SK-N-SH (cell line): ENCODE data around the gene EEF1AKMT4. TPM values are rescaled to one million over a fixed set of nuclear protein-coding genes. Genes with fewer than 3 reads are reported as not detected.

Source experiments
- CTCF ChIA-PET: fragments of 300-600, 350-600 bp; formaldehyde crosslinking; extraction: SDS; loops from one replicate; lab custom pipeline; 2021; lab: Yijun Ruan, JAX
- POLR2A ChIA-PET: fragments of 350-600 bp; sonication (Branson Sonifier 250); formaldehyde crosslinking; extraction: SDS; loops from one replicate; lab custom pipeline; 2020; ENCODE audit warnings: antibody characterized with exemption, inconsistent platforms; lab: Yijun Ruan, JAX
- DNase-seq: peaks from one replicate; pipeline ENCODE4 v3.0.0; 2012
- H2AFZ ChIP-seq: fragments of 200-600 bp; sonication (generic); 2 replicates; pipeline ENCODE4 v1.8.1; 2016; ENCODE audit warnings: antibody characterized with exemption, mild to moderate bottlenecking, low read depth
- H3F3A ChIP-seq: fragments of 200-600 bp; sonication (generic); replicated peaks from 2 replicates; pipeline ENCODE3; 2016; ENCODE audit warnings: antibody characterized with exemption, mild to moderate bottlenecking; ENCODE audit not compliant: insufficient read depth
- H3K27ac ChIP-seq, 2 experiments: fragments of 200-500 bp in 1 of 2; fragments of 200-600 bp in 1 of 2; sonication (Bioruptor generic) in 1 of 2; sonication (generic), shearing (Covaris generic) in 1 of 2; 2 replicates each; pipeline versions ENCODE4 v1.5.1 to v1.6.1; 2014 to 2016; ENCODE audit warnings: low read depth in 2 of 2, inconsistent platforms in 1 of 2, low read length in 1 of 2, mild to moderate bottlenecking in 1 of 2, mixed read lengths in 1 of 2
- H3K27me3 ChIP-seq: fragments of 200-600 bp; sonication (generic), shearing (Covaris generic); 2 replicates; pipeline ENCODE4 v1.6.1; 2016; ENCODE audit warnings: mixed run types; ENCODE audit not compliant: insufficient read depth
- H3K36me3 ChIP-seq, 2 experiments: fragments of 200-500 bp in 1 of 2; fragments of 200-600 bp in 1 of 2; sonication (Bioruptor generic) in 1 of 2; sonication (generic) in 1 of 2; replicated peaks in 1 of 2; 2 replicates each; pipeline versions ENCODE3 to v1.5.1; 2014 to 2016; ENCODE audit warnings: low read length in 1 of 2, mild to moderate bottlenecking in 1 of 2; ENCODE audit not compliant: insufficient read depth in 2 of 2, control insufficient read depth in 1 of 2
- H3K4me1 ChIP-seq, 2 experiments: fragments of 200-500 bp in 1 of 2; fragments of 200-600 bp in 1 of 2; sonication (Bioruptor generic) in 1 of 2; sonication (generic), shearing (Covaris generic) in 1 of 2; 2 replicates each; pipeline versions ENCODE4 v1.5.1 to v1.6.1; 2014 to 2016; ENCODE audit warnings: low read depth in 1 of 2, low read length in 1 of 2, mixed run types in 1 of 2; ENCODE audit not compliant: insufficient read depth in 2 of 2, control insufficient read depth in 1 of 2
- H3K4me2 ChIP-seq: fragments of 200-600 bp; sonication (generic), shearing (Covaris generic); 2 replicates; pipeline ENCODE4 v1.6.1; 2017; ENCODE audit warnings: mixed run types
- H3K4me3 ChIP-seq, 2 experiments: fragments of 200-500 bp in 1 of 2; fragments of 200-600 bp in 1 of 2; sonication (Bioruptor generic) in 1 of 2; sonication (generic), shearing (Covaris generic) in 1 of 2; 2 replicates each; pipeline versions ENCODE4 v1.5.1 to v1.8.1; 2014 to 2016; ENCODE audit warnings: low read depth in 2 of 2, inconsistent platforms in 1 of 2, low read length in 1 of 2, mild to moderate bottlenecking in 1 of 2, mixed read lengths in 1 of 2, moderate library complexity in 1 of 2
- H3K79me2 ChIP-seq: fragments of 200-600 bp; sonication (generic); 2 replicates; pipeline ENCODE4 v1.8.1; 2017; ENCODE audit warnings: mild to moderate bottlenecking; ENCODE audit not compliant: insufficient read depth
- H3K9ac ChIP-seq: fragments of 200-600 bp; sonication (generic); 2 replicates; pipeline ENCODE4 v1.6.1; 2017; ENCODE audit warnings: mixed run types
- H3K9me2 ChIP-seq: fragments of 200-600 bp; sonication (generic); 2 replicates; pipeline ENCODE4 v1.6.1; 2017; ENCODE audit warnings: mixed run types
- H3K9me3 ChIP-seq: fragments of 200-600 bp; sonication (generic); 2 replicates; pipeline ENCODE4 v1.6.1; 2017; ENCODE audit warnings: mixed run types, mild to moderate bottlenecking, moderate library complexity
- H4K20me1 ChIP-seq: fragments of 200-600 bp; sonication (generic); 2 replicates; pipeline ENCODE4 v1.6.1; 2017; ENCODE audit warnings: mild to moderate bottlenecking, mixed run types; ENCODE audit not compliant: insufficient read depth
- CTCF ChIP-seq: fragments of 200-600 bp; sonication (generic); IDR thresholded peaks from 2 replicates; pipeline ENCODE4 v1.6.1; 2017; ENCODE audit warnings: antibody characterized with exemption, mild to moderate bottlenecking, moderate library complexity
- EZH2phosphoT487 ChIP-seq: fragments of 200-600 bp; sonication (generic); IDR thresholded peaks from 2 replicates; pipeline ENCODE4 v1.6.1; 2017; ENCODE audit warnings: low read depth, mixed run types, mild to moderate bottlenecking, antibody characterized with exemption, moderate library complexity, borderline replicate concordance
- FOSL2 ChIP-seq: IDR thresholded peaks from 2 replicates; pipeline ENCODE4 v1.4.0; 2012; ENCODE audit warnings: low read depth, mild to moderate bottlenecking, moderate library complexity, borderline replicate concordance
- FOXM1 ChIP-seq: IDR thresholded peaks from 2 replicates; pipeline ENCODE4 v1.4.0; 2012; ENCODE audit warnings: low read depth, mild to moderate bottlenecking
- GATA2 ChIP-seq: sonication (generic); formaldehyde crosslinking; IDR thresholded peaks from 2 replicates; pipeline ENCODE4 v1.5.0; 2020; ENCODE audit warnings: mild to moderate bottlenecking, missing genetic modification reagents
- JUND ChIP-seq: IDR thresholded peaks from 2 replicates; pipeline ENCODE4 v1.4.0; 2012
- MXI1 ChIP-seq: IDR thresholded peaks from 2 replicates; pipeline ENCODE4 v1.6.1; 2012; ENCODE audit warnings: mild to moderate bottlenecking, low read depth, low read length, improper control_type of control experiment
- NRF1 ChIP-seq: IDR thresholded peaks from 2 replicates; pipeline ENCODE4 v1.6.1; 2012; ENCODE audit warnings: low read depth, mild to moderate bottlenecking, low read length
- RFX5 ChIP-seq: IDR thresholded peaks from 2 replicates; pipeline ENCODE4 v1.6.1; 2012; ENCODE audit warnings: mild to moderate bottlenecking, improper control_type of control experiment, low read length
- SIN3A ChIP-seq: IDR thresholded peaks from 2 replicates; pipeline ENCODE4 v1.6.1; 2012; ENCODE audit warnings: low read depth, mild to moderate bottlenecking, low read length, moderate library complexity, borderline replicate concordance
- SMC3 ChIP-seq: IDR thresholded peaks from 2 replicates; pipeline ENCODE4 v1.6.1; 2012; ENCODE audit warnings: low read depth, low read length, improper control_type of control experiment
- YY1 ChIP-seq: IDR thresholded peaks from 2 replicates; pipeline ENCODE4 v1.4.0; 2012; ENCODE audit warnings: low read depth, mild to moderate bottlenecking
- WGBS: methylation state at CpG from one replicate; pipeline ENCODE4 v1.1.6; 2017; ENCODE audit warnings: low lambda C conversion rate; 5-methylcytosine and 5-hydroxymethylcytosine counted together
- polyA plus RNA-seq, 3 experiments: library from polyadenylated mRNA; depleted of rRNA; stranded (reverse); fragments of >200 nt; gene quantifications; 2 replicates each; pipeline ENCODE4 v1.2.3, GENCODE V29; 2012
- TF ChIP-seq, protein P1 (sequence below): IDR thresholded peaks from 2 replicates; pipeline ENCODE4 v1.6.1; 2012; ENCODE audit warnings: mild to moderate bottlenecking, low read depth, low read length, moderate library complexity

The EEF1AKMT4 gene
- polyA plus RNA-seq, 1 of the 3 experiments (the other 2 are of a cell fraction), result 9.3 TPM

DNA sequence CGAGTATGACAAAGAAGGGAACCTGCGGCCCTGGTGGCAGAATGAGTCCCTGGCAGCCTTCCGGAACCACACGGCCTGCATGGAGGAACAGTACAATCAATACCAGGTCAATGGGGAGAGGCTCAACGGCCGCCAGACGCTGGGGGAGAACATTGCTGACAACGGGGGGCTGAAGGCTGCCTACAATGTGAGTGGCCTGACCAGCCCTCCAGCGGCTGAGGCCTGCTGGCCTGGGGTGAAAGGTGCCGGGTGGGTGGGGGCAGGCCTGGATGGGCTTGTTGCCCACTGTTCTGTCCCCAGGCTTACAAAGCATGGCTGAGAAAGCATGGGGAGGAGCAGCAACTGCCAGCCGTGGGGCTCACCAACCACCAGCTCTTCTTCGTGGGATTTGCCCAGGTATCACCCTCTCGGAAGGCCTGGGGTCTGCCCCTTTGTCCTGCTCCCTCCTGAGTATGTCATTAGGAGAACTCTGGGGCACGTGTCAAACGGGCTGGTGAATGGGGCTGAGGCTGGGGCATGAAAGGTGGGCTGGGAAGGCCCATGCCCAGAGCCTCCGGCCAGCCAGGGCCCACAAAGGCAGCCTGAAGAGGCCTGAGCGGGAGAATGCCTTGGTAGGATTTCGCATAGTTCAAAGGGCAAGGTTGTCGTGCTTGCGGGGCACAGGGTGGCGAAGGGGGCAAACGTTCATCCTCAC lies 41.7 kb downstream of the EEF1AKMT4 start (continued):
- no peak for TF ChIP-seq JUND
- TF ChIP-seq SIN3A, result no peak
- no peak for TF ChIP-seq FOSL2
- no peak for TF ChIP-seq EZH2phosphoT487
- TF ChIP-seq CTCF, result no peak
- TF ChIP-seq GATA2, result no peak
- no peak for TF ChIP-seq YY1
- TF ChIP-seq, all 33 proteins: peak for 0

DNA sequence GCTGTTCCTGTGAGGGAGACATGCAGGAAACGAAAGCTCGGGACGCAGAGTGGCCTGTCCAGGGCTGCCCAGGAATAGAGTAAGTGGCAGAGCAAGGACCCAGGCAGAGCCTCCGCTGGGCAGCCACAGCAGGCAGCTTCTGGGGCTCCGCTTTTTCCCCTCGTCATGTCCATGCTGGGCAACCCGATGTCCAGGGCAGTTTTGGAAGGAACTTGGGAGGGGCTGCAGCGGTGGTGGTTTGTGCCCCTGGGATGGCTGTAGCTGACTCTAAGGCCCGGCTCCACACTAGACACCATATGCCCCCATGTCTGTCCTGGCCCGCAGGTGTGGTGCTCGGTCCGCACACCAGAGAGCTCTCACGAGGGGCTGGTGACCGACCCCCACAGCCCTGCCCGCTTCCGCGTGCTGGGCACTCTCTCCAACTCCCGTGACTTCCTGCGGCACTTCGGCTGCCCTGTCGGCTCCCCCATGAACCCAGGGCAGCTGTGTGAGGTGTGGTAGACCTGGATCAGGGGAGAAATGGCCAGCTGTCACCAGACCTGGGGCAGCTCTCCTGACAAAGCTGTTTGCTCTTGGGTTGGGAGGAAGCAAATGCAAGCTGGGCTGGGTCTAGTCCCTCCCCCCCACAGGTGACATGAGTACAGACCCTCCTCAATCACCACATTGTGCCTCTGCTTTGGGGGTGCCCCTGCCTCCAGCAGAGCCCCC lies 42.4 kb downstream of the EEF1AKMT4 start:
- TF ChIP-seq RFX5, result no peak
- no peak for TF ChIP-seq NRF1
- no peak for TF ChIP-seq YY1
- no peak for TF ChIP-seq MXI1
- no peak for TF ChIP-seq FOXM1
- TF ChIP-seq, protein P1, sequence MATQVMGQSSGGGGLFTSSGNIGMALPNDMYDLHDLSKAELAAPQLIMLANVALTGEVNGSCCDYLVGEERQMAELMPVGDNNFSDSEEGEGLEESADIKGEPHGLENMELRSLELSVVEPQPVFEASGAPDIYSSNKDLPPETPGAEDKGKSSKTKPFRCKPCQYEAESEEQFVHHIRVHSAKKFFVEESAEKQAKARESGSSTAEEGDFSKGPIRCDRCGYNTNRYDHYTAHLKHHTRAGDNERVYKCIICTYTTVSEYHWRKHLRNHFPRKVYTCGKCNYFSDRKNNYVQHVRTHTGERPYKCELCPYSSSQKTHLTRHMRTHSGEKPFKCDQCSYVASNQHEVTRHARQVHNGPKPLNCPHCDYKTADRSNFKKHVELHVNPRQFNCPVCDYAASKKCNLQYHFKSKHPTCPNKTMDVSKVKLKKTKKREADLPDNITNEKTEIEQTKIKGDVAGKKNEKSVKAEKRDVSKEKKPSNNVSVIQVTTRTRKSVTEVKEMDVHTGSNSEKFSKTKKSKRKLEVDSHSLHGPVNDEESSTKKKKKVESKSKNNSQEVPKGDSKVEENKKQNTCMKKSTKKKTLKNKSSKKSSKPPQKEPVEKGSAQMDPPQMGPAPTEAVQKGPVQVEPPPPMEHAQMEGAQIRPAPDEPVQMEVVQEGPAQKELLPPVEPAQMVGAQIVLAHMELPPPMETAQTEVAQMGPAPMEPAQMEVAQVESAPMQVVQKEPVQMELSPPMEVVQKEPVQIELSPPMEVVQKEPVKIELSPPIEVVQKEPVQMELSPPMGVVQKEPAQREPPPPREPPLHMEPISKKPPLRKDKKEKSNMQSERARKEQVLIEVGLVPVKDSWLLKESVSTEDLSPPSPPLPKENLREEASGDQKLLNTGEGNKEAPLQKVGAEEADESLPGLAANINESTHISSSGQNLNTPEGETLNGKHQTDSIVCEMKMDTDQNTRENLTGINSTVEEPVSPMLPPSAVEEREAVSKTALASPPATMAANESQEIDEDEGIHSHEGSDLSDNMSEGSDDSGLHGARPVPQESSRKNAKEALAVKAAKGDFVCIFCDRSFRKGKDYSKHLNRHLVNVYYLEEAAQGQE, result no peak
- no peak for TF ChIP-seq FOSL2
- TF ChIP-seq SMC3, result no peak
- H3K9me3 ChIP-seq, result no peaks in the 10 kb centered on the region
- H2AFZ ChIP-seq, result no peak overlapping the region
- CTCF ChIA-PET, result interaction anchor here (1.1 to 4.2 kb wide), 4 partner anchors 14 to 396 kb away, joined by 3 to 18 read pairs (median 6); partner anchors contain the start of gene EEF1AKMT4
- POLR2A ChIA-PET, result no interaction called here
- H3K4me1 ChIP-seq, result no peaks in the 10 kb centered on the region
- no peak overlapping the region for H3K4me2 ChIP-seq
- no peak overlapping the region for H3K4me3 ChIP-seq
- 88% methylated on average over 16 of the region's 21 CpGs for WGBS
- no peaks in the 10 kb centered on the region for H3K79me2 ChIP-seq
- H3K27me3 ChIP-seq, result no peaks in the 10 kb centered on the region; the same call in 1 of the 2 replicates
- H3F3A ChIP-seq, result peaks cover 4% of the 10 kb centered on the region
- no peak overlapping the region for H3K9ac ChIP-seq
- no peak overlapping the region for H3K27ac ChIP-seq
- no peaks in the 10 kb centered on the region for H3K36me3 ChIP-seq
- no peak for DNase-seq
- H3K9me2 ChIP-seq, result no peaks in the 10 kb centered on the region
- H4K20me1 ChIP-seq, result no peaks in the 10 kb centered on the region
